T1000 (cell line): ENCODE measurements around the gene CYREN.

Experiments used
- DNase-seq: peaks from one replicate; lab custom pipeline; 2025; ENCODE audit warnings: mixed read lengths; lab: John Stamatoyannopoulos, UW

The CYREN gene

DNA sequence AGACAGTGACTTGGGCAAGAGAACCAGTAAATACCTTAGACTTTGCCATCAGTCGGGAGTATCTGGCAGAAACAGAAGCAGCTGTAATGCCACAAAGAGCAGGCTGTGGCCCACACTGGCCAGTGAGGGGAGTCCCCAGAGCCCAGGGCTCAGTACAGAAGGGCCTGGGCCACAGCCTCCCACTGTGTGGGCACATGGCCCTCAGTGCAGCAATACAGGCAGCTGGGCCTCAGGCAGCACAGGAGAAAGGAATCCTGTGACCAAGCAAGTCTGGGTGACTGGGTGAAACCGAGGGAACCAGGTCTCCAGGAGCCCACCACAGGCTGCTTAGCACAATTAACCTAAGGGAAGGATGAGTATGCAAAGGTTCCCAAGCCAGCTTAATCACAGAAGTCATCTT, 26.8 kb upstream of the CYREN start:
- DNase-seq, result no peak

DNA sequence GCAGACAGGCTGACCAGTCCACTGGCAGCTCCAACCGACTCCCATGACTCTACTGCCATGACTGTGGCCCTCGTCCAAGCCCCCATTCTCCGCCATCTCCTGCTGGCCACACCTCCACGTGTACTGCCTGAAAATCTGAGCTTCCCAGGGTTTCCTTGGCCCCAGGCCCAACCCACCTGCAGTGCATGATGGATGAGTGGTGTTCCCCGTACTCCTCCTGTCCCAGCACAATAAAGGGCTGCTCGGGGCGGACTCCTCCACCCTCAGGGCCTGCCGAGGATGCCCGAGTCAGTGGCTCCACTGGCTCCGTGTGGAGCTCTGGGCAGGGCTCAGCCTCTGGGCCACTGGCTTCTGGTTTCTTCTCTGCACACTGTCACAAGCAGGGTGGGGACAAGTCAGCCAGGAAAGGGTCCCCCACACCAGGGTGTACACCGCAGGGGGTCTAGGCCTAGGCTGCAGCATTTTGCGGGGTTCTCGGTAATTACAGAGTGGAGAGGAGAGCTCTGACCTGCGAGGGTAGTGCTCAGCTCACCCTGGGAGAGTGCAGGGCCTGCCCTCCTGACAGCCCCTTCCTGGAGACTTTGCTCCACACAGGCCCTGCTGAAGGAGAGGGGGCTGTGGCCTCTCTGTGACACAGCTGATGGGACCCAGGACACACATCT, 25.6 kb upstream of the CYREN start:
- DNase-seq, result no peak

DNA sequence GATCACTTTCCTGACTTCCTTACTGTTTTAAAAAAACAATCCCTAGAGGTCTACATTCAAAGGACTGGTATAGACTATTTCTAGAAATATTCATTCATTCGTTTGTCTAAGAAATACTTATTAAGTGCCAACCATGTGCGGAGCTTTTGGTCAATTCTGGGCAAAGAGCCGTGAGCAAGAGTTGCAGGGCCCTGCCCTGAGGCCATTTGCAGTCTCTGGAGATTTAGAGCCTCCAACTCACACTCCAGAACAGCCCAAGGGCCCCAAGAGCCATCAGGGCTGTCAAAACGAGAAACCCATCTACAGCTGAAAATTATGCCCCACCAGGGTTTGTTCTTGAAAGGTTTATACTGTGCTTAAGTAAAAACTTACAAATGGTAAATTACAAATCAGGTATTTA, 24.6 kb upstream of the CYREN start:
- no peak for DNase-seq

DNA sequence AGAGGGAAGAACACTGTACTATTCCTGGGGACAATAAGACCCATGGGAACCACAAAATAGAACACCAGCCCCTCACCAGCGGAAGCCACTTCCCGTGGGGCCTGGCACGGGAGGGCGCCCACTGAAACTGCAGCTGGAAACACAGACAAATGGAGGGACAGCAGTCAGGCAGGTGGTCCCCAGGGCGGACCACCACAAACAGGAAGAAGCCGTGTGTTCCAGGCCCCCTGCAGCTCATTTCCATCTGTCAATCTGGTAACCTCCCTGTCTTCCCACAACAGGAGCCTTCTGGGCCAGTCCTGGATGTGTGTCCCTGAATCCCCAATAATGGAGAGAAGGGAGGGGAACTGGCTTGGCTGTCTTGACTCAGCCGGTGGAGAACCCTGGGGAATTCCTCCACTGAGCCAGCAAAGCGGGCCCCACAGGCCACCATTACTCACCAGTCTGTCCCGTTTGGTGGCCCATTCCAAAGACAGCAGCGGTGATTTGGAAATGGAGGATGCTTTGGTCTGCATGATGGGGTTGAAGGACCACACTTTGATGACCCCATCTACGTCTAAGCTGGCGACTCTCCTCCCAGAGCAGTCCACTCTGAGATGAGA, 24.1 kb upstream of the CYREN start:
- no peak for DNase-seq

DNA sequence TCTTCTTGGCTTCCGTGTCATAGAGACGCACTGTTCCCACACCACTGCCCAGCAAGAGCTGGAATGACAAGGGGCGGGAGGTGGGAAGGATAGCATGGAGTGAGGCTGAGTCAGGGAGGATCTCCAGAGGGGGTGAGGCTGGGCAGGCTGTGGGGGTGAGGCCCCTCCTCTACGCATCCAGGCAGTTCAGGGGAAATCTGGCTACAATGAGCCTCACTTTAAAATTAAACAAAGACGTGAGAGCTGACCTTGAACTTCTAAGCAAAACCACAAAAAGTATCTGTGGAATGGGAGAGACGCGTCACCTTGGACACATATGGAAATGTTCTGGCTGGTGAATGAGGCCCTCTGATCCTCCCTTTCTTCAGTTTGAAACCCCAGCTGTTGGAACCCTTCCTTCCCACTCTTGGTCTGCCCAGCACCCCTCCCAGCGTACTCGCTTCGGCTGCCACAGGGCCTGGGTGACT, 23.1 kb upstream of the CYREN start:
- DNase-seq, result no peak

DNA sequence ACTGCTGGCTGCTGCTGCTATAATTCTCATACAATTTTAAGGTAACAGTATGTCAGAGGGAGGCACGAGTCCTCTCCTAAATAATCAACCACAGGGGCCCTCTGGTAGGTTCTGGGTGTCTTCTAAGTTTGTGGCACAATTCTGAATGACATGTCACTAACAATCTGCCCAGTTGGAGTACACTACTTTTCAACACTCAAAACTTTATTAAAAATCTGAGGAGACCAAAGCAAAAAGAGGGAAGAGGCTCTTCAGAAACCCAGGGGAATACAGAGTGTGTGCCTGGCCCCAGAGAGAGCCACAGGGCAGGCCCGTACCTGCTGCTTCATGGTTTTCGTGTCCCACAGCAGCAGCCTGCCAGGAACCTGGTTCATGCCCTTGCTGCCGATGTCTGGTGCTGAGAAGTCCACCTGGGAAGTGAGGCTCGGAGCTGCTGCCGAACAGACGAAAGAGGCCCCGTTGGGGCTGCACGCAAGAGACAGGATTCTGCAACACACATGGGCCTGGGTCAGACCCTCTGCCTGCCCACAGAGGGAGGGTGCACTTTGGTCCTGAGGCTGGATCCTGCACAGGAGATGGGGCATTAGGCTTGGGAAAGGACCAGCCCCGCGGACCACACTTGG, 22.5 kb upstream of the CYREN start:
- DNase-seq, result no peak

DNA sequence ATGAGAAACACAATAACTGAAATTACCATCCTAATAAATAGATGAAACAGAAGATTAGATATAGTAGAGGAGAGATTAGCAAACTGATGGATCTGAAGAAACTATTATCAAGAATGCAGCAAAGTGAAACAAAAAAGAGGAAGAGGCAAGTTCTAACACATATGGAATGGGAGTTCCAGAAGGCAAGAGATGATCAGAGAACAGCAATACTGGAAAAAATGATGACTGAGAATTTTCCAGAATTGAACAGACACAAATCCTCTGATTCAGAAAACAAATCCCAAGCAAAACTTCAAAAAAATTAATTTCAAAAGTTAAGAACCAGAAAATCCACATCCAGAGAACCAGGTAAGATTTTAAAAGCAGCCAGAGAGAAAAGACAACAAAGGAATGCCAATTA, 20.2 kb upstream of the CYREN start:
- no peak for DNase-seq

DNA sequence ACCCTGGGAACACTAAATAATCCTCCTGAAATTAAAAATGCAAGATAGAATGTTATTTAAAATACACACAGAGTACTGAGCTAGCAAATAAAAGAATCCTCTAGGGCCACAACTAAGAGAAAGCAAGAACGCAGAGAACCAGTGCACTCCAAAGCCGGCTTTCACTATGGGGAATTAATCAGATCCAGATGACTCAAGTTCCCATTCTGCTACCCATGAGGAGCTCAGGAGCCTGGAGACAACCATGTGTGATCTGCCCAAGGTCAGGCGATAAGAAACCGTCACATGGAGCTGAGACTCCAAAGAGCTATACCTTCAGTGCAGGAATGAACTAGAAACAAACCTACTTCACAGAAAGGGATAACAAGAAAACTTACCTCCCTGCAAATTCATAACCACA, 19.5 kb upstream of the CYREN start:
- DNase-seq, result no peak

DNA sequence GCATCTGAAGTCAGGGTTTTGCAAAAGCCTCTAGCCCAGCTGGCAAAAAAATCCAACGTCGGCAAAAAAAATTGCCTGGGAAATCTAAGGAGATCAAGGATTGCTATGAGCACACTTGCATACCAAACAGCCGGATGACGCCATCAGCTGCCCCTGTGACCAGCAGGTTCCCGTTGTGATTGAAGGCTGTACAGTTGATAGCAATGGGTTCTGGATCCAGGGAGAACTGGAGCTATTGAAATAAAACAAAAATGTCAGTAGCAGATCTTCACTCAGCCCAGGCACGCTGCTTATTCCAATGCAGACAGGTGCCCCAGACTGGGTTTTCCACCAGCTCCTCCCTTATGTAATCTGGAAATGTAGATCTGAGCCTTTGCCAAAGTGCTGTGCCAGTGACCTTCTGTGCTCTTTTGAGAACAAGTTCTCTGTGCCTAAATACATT, 18.7 kb upstream of the CYREN start:
- DNase-seq, result no peak

DNA sequence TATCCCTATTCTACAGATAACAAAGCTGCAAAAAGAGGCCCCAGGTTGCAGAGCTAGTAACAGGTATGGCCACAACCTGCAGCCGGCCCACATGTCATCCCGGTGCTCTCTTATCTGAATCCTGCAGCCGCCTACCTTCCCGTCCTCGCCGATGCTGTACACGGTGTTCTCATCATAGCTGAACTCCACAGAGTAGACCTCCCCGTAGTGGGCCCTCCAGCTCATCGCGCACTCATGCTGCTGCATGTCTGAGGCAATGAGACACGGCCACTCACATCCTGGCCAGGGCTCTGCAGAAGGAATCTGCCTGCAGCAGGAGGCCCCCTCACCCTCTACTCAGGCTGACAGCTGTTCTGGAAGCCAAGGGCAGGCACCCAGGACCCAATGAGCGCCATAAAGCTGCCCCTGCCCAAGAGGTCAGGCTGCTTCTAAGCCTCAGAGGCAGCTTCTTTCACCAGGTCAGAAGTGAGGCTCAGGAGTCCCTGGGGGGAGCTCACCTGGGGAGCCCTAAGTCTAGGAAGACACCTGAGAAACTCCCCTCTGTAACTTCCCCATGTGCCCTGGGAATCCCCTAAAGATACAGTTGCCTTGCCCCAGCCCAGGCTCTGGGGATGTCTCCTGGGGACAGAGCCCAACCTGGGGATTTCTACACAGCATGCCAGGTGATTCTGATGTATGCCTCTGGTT, 17.9 kb upstream of the CYREN start:
- no peak for DNase-seq

DNA sequence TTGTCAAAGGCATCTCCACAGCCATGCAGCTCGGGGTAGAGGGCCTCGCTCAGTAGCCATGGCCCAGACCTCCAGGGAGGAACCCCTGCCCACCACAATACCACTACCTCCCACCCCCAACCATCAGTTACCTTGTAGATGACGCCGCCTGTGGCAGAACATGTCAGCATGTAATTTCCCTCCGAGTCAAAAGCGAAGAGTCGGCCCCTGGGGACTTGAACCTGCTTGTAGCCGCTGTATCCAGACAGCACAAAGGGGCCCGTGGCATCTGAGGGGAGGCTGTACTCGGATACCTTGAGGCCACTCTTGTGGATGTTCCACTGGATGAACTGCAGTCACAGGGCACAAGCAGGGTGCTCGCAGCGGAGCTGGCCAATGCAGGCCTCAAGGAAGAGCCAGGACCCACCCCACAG, 16.3 kb upstream of the CYREN start:
- DNase-seq, result no peak

DNA sequence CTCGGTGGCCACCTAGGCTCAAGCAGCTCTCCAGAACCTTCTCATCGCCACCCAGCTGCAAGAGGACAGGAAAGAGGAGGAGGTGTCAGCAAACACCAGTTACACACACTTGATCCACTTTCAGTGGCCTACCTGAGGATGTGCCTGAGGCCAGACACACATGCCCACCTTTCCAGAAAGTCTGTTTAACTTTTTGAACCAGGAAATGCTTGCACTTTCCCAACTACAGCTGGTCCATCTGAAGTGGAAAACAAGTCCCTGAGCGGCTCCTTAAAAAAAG, 15.7 kb upstream of the CYREN start:
- no peak for DNase-seq

DNA sequence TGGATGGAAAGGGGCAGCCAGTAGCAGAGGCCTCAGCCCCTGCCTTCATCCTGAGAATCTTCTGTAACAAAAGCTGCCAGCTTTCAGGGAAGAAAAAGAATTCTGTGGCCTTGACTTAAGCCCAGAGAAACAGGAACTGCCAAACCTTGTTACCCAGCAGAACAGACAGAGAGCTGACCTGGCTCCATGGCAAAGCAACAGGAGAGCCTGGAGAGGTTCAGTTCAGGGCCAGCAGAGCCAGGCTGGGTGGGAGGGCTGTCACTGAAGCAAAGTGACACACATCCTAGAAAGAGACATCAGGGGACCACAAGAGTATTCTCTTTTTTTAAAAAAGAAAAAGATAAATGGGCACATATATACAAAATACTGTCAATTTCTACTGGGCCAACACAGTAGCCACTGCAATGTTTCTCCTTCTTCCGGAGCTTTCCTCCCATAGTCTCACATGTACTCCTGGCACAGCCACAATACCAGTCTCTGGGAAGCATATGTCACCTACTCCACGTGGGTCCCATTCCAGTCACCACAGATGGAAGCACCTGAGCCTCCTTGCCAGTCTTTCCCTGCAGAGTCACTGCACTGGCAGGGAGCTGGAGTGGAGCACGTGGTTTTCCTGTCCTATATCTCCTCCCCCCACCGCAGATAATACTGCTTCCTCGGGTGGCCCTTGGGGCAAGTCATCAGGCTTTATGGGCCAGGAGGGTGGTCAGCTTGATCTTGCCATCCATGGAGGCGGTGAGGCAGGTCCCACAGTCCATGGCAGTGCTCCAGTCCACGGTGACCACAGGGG, 15.2 kb upstream of the CYREN start:
- no peak for DNase-seq

DNA sequence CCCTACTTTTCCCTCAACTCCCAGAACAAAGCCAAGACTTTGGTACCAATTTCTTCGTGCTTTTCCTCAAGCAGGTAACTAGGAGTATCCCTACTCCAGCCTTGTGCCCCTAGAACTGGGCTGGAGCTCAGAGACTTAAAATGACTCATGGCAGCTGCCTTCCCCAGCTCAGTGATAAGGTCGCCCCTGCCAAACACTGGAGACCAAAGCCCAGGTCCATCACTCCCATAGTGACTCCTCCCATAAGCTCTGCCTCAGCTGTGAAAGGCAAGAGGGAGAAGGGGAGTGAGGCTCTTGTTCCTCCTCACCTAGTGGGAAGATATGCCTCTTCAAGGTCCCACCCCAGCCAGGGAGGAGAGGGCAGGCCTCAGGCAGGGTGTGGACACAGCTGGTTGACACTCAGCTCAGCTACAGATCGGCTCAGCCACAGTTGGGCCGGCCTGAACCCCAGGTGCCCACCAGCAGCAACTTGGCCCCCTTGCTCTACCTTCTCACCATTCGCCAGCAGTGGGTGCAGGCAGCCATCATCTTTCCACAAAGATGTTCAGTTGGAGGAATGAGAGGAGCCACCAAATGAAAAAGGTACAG, 13.8 kb upstream of the CYREN start:
- DNase-seq, result no peak

DNA sequence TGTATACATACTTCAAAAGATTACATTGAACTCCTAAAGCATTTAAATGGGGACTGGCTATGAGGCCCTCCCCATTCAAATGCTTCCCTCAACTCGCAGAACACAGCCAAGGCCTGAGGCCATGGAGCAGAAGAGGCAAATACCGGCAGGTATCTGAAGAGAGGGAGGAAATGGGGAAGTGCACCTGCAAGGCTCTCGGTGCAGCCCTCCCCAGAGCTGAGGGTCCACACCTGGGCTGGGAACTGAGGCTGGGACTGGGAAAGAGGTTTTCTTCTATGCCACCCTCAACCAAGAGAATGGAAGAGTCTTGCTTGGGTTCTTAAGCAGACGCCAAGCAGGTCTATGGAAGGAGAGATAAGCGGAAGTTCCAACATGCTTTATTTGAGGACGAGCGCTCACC, 13.0 kb upstream of the CYREN start:
- DNase-seq, result no peak

DNA sequence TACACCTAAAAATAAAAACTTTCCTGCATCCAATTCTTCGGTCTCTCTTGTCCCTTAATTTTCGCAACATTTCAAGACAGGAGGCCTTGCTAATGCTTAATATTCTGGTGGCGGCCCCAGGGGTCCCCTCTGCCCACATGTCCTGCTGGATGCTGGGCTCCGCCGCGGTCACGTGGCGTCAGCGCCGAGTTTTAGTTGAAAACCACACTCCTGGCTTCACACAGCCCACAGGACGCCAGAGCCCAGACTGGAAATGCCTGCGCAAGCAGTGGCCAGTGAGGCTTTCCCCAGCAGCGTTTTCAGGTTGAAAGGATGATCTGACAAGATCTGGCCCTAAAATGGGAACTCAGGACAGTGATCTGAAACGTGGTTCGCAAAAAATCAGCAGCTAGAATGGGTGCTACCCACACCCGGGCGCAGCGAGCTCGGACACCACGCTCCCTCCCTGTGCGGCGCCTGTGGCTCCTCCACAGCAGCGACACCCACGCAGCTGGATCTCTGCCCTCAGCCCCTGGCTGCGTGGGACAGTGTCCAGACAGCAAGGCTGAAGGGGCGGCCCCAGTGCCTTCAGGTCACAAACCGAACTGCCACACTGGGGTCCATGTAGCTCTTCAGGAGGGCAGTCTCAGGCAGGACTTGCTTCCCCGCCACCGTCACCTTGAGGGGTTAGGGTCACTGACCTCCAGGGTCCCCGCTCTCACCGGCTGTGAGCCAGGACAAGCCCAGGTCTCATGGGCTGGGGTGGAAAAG, 11.6 kb upstream of the CYREN start:
- no peak for DNase-seq

DNA sequence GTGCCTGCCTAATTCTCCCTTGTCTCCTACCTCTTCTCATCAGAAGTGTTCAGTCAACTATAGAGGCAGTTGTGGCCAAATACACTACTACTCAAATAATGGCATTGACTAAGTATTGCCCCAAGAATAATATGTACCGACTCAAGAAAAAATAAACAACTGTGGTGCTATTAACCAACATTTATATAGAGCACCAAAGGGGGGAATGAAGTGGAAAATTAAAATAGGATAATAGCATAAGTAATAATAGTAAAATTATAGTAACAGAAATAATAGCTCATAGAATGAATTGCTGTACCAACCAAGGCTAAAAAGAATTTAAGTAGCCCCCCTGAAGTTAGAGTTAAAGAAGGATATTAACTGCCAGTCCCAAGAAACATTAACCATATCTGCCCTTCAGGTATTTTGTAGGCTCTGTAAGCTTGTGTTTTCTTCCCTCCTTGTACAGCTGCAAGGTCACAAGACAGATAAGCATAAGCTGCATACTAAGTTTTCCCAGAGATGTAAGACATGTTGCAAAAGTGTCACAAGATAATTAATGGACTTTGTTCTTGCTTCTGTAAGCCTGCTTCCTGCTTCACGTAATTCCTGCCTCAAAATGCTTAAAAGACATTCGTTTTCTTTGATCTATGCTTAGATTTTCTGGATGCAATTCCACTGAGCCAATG, 10.9 kb upstream of the CYREN start:
- DNase-seq, result no peak

DNA sequence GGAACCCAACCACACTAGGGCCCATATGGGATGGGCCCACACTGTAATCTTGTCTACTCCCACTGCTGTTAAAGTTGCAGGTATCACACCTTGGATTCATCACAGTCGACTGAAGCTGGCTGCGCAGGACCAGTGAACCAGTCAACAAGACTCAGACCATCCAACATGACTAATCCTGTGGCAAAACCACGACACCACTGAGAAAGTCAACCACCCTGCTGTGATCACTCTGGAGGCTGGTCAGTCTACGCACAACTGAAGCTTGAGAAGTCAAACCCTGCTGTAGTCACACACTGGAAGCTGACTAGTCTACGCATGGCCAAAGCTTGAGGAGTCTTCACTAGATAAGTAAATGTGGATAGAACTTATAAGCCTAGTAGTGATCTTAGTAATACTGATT, 9.6 kb upstream of the CYREN start:
- no peak for DNase-seq

DNA sequence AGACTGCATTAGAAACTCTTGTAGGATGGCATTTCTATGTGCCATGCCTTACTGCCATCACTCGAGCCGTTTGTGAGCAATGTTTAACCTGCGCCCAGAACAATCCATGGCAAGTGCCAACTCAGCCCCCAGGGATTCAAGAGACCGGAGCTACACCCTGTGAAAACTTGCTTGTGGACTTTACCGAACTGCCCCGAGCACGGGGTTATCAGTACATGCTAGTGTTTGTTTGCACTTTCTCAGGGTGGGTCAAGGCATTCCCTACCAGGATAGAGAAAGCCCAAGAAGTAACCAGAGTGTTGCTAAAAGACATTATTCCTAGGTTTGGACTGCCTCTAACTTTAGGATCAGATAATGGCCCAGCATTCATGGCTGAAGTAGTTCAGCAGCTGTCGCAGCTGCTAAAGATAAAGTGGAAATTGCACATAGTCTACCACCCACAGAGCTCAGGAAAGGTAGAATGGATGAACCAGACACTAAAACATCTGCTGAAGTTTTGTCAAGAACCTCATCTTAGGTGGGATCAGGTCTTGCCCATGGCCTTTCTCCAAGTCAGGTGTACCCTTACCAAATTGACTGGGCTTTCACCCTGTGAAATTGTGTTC, 8.9 kb upstream of the CYREN start:
- DNase-seq, result no peak

DNA sequence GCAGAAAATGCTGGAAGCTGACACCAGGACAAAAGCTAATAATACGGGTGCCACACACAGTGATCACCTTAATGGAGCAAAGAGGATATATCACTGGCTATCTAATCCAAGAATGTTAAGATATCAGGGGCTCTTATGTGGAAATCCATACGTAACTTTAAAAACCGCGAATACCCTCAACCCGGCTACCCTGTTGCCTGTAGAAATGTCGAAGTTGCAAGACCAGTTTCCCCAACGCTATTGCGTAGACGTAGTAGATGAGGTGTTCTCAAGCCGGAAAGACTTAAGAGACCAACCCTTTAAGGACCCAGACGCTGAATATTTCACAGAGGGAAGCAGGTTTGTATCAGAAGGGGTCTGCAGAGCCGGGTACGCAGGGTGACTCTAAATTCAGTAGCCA, 7.9 kb upstream of the CYREN start:
- no peak for DNase-seq
